DMS53 (cell line): ENCODE data around the gene NTSR2.

Experiments
- DNase-seq: peaks from one replicate; lab custom pipeline; 2025; lab: John Stamatoyannopoulos, UW

Gene NTSR2

GRCh38 chr2:11699686-11700670, 30.0 kb upstream of the NTSR2 start:
- peak; percentile 19 for DNase-seq

DNA sequence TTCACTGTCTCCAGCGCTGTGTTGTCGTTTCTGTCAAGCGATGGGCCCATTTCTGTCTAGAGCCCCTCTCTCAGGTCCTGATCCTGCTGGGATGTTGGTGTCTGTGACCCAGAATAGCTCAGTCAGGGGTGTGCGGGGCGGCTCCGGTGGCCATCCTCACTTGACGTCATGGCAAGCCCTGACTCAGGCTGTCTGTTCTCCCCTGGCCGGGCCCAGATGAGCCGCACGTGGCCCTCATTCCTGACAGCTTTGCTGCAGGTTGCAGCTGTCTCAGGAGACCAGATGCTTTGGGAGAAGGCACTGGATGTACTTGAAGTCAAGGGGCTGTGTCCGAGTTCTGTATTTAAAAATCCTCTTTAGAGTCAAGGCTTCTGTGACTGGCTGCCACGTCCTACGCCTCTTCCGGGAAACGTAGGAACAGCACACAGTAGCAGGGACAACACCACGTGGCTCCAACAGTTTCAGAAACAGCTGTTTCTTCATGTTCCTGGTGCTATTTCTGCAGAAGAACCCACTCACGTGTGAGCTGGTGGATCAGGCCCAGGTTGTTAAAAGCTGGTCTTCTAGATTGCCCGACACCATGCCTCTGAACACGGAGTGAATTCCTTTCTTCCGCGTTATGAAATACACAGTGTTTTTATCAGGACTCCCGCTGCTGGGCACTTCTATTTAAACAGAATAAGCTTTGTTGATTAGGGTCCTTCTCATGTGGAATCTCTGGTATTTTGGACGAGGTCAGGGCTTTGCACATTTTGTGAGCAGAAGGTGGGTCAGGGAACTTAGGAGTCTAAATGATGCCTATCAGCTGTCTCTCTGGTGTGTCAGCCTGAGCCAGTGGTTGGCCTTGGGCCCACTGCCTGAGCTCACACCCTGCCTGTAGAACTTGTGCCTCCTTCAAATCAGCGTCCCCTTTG, 28.3 kb upstream of the NTSR2 start:
- no peak for DNase-seq

GRCh38 chr2:11697103-11697871, 27.3 kb upstream of the NTSR2 start:
- DNase-seq, result no peak

DNA sequence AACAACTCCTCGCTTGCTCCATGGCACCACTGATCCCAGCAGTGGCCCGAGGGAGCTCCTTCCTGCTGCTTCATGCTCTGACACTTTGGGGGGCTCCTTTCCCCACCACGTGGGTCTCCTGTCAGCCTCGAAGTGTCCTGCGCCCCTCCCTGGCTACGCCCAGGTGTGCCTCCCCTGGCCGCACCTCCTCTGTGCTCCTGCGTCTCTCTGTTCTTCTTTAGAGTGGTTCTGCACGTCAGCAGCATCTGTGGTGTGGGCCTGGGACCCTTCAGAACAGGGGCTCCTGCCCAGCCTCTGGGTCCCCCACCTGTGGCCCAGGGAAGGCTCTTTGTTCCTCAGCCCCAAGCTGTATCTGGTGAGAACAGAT, 26.7 kb upstream of the NTSR2 start:
- DNase-seq, result no peak

GRCh38 chr2:11695576-11695975, 25.6 kb upstream of the NTSR2 start:
- DNase-seq, result no peak

DNA sequence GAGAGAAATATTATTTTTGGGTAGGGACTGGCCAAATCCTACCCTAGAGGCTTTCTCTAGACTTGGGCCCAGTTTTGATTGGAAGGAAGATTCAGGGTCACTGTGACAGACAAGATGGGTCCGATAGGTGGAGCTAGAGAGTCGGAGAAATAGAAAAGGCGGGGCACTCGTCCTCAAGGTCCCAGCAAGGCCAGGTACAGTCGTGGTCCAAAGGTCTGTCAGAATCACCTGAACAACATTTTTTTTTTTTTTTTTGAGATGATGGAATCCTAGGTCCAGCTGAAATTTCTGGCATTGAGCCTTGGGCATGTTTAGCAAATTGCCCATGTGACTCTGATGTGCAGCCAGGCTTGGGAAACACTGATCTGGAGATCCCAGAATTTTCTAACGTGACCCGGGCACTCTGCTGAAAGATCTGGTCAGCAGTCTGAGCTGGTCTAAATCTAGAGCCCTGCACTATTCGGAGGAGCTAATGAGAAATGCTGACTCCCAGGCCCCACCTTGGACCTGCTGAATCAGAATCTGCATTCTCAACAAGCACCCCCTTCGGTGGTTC, 23.0 kb upstream of the NTSR2 start:
- DNase-seq, result peak; percentile 83

GRCh38 chr2:11691076-11691660, 21.2 kb upstream of the NTSR2 start:
- no peak for DNase-seq

DNA sequence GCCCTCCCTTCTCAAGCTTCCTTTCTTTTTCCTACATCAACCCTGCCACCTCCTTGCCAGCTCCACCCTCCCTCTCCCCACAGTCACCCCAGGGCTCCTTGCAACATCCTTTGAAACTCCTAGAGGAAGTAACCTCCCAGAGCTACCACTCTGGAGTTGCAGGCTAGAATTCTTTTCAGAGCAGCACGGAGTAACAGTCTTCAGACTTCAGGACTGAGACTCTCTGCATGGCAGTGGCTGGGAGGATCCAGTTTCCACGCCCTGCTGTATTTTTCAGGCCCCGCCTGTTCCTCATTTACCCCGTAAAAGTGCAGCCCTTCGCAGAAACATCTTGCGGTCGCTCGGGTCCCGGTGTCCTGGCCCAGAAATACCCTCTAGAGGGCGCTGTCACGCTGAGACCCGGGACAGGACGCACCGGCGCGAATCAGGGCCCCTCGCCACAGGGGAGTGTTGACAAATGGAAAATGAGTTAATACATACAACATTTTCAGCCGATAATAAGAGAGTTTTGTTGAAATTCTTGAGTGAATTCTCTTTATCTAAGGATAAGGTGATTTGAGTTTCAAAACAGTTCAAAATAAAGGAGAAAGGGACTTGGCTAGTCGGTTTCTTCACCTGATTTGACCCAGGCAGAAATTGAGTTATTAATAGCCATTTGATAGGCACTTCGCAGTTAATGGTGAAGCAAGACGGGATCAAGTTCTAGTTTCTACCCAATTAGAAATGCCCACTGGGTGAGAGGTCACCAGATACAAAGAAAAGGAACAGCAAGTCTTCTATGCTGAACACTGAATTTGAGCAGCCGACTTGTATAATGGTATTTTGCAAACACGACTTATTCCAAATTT, 18.5 kb upstream of the NTSR2 start:
- DNase-seq, result peak; percentile 76

DNA sequence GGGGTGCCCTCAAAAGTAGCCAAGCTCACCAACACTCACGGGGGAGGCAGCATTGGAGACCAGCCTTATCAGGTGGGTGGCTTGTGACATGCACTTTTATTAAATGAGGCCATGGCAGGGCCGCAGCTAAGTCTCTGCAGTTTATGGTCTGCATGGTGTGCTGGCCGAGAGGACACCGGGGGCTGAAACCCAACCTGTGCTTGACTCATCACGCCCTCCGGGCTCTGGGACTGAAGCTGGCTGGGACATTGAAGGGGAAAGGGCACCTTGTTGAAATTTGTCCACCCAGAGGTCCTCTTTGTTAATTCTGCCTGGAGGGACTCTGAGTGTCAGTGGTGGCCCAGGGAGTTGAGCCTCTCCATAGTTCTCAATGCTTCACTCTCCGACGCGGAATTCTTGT, 17.7 kb upstream of the NTSR2 start:
- DNase-seq, result no peak

DNA sequence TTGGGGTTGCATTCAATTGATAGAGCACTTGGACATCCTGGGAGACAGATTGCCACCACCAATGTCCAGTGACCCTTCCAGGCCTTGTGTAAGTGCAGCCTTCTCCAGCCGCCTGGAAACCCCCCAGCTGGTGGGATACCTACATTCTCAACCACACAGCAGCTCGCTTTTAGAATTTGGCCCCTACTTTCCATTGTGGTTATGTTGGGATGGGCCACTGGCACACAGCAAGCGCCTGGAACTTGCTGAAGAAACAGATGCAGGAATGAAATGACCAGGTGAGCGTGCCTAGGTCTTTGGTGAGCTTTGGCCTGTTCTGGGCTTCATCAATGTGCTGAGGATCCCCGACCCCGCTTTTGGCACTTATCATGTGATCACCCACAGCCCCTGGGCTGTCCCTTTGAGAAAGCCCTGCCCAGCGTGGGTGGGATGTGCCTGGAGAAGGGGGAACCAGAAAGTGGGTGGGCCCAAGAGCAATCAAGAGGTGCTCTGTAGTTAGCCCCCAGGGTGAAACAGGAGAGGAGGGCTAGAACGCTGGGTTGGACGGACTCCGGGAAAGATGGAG, 16.0 kb upstream of the NTSR2 start:
- DNase-seq, result no peak

- DNase-seq, result no peak
Measured at GRCh38 chr2:11684894-11685460, 15.0 kb upstream of the NTSR2 start.

GRCh38 chr2:11683966-11684365, 14.0 kb upstream of the NTSR2 start:
- DNase-seq, result no peak

DNA sequence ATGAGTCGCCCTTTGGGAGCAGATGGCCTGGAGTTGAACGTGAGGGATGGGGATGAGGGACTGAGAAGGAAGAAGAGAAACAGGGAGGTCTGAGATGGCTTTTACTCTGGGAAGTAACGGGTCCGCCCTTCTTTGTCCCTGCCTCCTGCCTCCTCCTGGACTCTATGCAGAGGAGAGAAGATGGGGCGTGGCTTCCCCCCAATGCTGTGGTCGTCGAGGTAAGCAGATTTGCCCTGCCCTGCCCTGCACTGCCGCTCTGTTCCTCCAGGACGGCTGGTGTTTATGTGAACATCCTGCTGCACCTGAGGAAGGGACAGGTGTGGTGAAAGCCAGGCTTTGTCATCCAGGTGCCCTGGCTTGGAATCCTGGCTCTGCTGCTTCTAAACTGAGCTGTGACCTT, 13.5 kb upstream of the NTSR2 start:
- peak; percentile 39 for DNase-seq

DNA sequence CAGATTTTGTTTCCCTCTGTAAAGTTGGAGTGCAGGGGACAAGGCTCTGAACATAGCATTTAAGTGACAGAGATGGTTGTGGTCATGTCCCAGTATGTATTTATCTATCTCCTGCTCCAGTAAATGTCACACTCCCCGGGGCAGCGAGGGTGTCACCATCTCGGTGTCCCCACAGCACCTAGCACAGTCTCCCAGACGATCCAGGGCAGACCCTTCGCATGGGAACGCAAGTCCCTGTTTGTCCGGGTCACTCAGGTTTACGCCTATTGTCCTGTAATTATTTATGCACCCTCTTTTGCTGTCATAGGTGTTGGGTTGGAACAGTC, 12.6 kb upstream of the NTSR2 start:
- DNase-seq, result no peak

DNA sequence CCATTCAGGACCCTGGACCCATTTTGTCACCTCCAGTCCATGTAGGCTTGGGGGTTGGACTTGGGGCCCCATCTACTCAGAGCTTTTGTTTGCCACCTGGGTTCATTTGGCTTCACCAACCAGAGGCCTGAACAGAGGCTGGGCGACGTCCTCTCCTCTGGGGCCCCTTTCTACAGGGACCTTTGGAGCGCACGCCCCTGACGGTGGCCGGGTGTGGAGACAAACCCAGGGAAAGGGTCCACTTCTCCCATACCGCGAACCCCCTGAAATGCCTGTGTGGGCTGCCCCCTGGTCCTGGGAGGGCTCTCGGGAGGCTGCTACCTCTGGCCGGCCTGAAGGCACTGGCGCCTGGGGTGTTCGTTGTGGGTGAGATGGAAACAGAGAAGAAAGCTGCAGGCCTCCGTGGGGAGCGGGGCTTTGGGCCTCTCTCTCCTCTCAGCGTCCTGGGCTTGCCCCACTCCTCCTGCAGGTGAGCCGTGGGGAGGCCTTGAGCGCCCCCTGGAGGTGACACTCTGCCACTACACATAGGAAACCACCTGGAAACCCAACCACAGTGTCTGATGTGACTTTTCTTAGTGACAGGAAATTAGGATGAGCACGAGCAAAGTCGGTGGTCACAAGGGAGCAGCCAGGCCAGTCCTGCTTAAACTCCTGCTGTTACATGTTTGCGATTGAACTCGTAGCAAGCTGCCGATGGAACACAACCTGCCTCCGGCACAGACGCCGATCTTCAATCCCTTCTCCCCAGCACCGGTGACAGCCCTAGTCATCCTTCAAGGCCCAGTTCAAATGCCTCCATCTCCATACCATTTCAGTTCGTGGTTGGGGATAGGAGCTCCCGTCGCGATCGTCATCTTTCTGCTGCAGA, 12.0 kb upstream of the NTSR2 start:
- DNase-seq, result peak; percentile 77

GRCh38 chr2:11680901-11681721, 11.1 kb upstream of the NTSR2 start:
- DNase-seq, result no peak

DNA sequence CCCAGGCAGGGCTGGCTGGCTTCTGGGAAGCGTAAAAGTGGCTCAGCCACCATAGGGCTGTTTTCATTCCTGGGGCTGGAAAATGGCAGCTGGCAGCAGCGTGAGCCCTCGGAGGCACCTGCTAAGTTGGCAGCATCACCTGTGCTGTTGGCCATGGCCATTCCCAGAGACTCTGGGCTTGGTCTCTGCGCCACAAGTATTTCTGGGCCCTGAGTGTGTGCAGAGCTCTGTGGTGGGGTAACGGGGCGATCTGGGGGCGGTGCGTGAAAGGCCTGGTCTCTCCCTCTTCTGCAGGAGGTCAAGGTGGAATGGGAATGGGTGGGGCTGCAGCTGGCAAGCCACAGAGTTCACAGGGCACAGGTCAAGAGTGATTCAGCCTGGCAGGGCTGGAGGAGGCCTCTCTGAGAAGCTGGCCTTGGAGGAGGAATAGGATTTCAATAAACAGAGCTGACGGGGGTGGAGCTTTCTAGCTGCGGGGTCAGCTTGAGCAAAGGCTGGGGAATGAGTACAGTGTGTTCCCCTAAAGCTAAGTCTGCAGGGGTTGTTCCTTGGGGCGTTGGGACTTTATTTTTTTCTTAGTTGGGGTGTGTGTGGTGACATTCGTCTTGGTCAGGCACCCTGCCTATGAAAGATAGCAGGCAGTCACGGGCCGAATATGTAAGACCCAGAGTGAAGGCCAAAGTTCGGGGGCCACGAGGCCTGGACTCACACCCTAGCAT, 10.3 kb upstream of the NTSR2 start:
- no peak for DNase-seq
